Measurements from ENCODE around the gene ABHD17A.
"Not testable (repeated sequence)": the region's sequence is repeated elsewhere in the genome, so short reads cannot be mapped to it uniquely, and the experiment has no call there.

The ABHD17A gene

GRCh38 chr19:1879982-1880381 lies 5.3 kb downstream of the ABHD17A start:
- H3K4me2 ChIP-seq (ENCODE audit: low read length); H3K4me3 ChIP-seq (ENCODE audit: low read length); H3K27me3 ChIP-seq (ENCODE audit: control insufficient read depth, insufficient read depth, low read length); H3K9me3 ChIP-seq (replicated peaks; ENCODE audit: low read length); H3K9ac ChIP-seq (ENCODE audit: low read depth, low read length): not testable (repeated sequence)
- peaks cover 31% of the 10 kb centered on the region for H3K4me1 ChIP-seq (ENCODE audit: control insufficient read depth, insufficient read depth, low read length)
- H3K36me3 ChIP-seq (ENCODE audit: insufficient read depth, low read length): peaks cover 11% of the 10 kb centered on the region

GRCh38 chr19:1878583-1878982 lies 6.7 kb downstream of the ABHD17A start:
- peaks cover 30% of the 10 kb centered on the region for H3K4me1 ChIP-seq (ENCODE audit: control insufficient read depth, insufficient read depth, low read length)
- not testable (repeated sequence) for H3K9me3 ChIP-seq (replicated peaks; ENCODE audit: low read length); H3K4me2 ChIP-seq (ENCODE audit: low read length); H3K4me3 ChIP-seq (ENCODE audit: low read length); H3K27me3 ChIP-seq (ENCODE audit: control insufficient read depth, insufficient read depth, low read length); H3K36me3 ChIP-seq (ENCODE audit: insufficient read depth, low read length); H3K9ac ChIP-seq (ENCODE audit: low read depth, low read length)

GRCh38 chr19:1877280-1877660 lies 8.0 kb downstream of the ABHD17A start:
- H3K36me3 ChIP-seq (ENCODE audit: insufficient read depth, low read length); H3K9me3 ChIP-seq (replicated peaks; ENCODE audit: low read length); H3K9ac ChIP-seq (ENCODE audit: low read depth, low read length); H3K4me2 ChIP-seq (ENCODE audit: low read length); H3K27me3 ChIP-seq (ENCODE audit: control insufficient read depth, insufficient read depth, low read length); H3K4me3 ChIP-seq (ENCODE audit: low read length): not testable (repeated sequence)
- peaks cover 26% of the 10 kb centered on the region for H3K4me1 ChIP-seq (ENCODE audit: control insufficient read depth, insufficient read depth, low read length)

GRCh38 chr19:1876496-1877279 lies 8.6 kb downstream of the ABHD17A start:
- not testable (repeated sequence) for H3K9me3 ChIP-seq (replicated peaks; ENCODE audit: low read length); H3K27me3 ChIP-seq (ENCODE audit: control insufficient read depth, insufficient read depth, low read length); H3K36me3 ChIP-seq (ENCODE audit: insufficient read depth, low read length)
- H3K4me1 ChIP-seq (ENCODE audit: control insufficient read depth, insufficient read depth, low read length): peaks cover 25% of the 10 kb centered on the region
- peak overlapping the region; percentile 99 for H3K4me3 ChIP-seq (ENCODE audit: low read length)
- H3K4me2 ChIP-seq (ENCODE audit: low read length): peak overlapping the region; percentile 95
- H3K9ac ChIP-seq (ENCODE audit: low read depth, low read length): peak overlapping the region; percentile 97

- Histone ChIP-seq H3K4me2 (ENCODE audit: low read length) (peak overlapping the region; percentile 95), H3K9ac (ENCODE audit: low read depth, low read length) (peak overlapping the region; percentile 97), H3K4me1 (ENCODE audit: control insufficient read depth, insufficient read depth, low read length) (peaks cover 25% of the 10 kb centered on the region), H3K36me3 (ENCODE audit: insufficient read depth, low read length) (peaks cover 12% of the 10 kb centered on the region), H3K9me3 (replicated peaks; ENCODE audit: low read length) (no peaks in the 10 kb centered on the region), H3K27me3 (ENCODE audit: control insufficient read depth, insufficient read depth, low read length) (no peaks in the 10 kb centered on the region), H3K4me3 (ENCODE audit: low read length) (peak overlapping the region; percentile 99)
Observed at GRCh38 chr19:1875646-1876495, 9.4 kb downstream of the ABHD17A start.

- H3K27me3 ChIP-seq (ENCODE audit: control insufficient read depth, insufficient read depth, low read length); H3K9me3 ChIP-seq (replicated peaks; ENCODE audit: low read length); H3K36me3 ChIP-seq (ENCODE audit: insufficient read depth, low read length): not testable (repeated sequence)
- Histone ChIP-seq H3K9ac (ENCODE audit: low read depth, low read length) (peak overlapping the region; percentile 97), H3K4me1 (ENCODE audit: control insufficient read depth, insufficient read depth, low read length) (peaks cover 25% of the 10 kb centered on the region), H3K4me2 (ENCODE audit: low read length) (peak overlapping the region; percentile 95), H3K4me3 (ENCODE audit: low read length) (peak overlapping the region; percentile 99)
Observed at GRCh38 chr19:1875265-1875645, 10.0 kb downstream of the ABHD17A start.

- H3K9ac ChIP-seq (ENCODE audit: low read depth, low read length): peak overlapping the region; percentile 97
- peaks cover 25% of the 10 kb centered on the region for H3K4me1 ChIP-seq (ENCODE audit: control insufficient read depth, insufficient read depth, low read length)
Observed at GRCh38 chr19:1874554-1875185, 10.6 kb downstream of the ABHD17A start.

GRCh38 chr19:1873524-1874473 lies 11.5 kb downstream of the ABHD17A start:
- peaks cover 6% of the 10 kb centered on the region for H3K36me3 ChIP-seq (ENCODE audit: insufficient read depth, low read length)
- peak overlapping the region; percentile 95 for H3K4me2 ChIP-seq (ENCODE audit: low read length)
- H3K4me3 ChIP-seq (ENCODE audit: low read length): peak overlapping the region; percentile 99
- H3K9me3 ChIP-seq (replicated peaks; ENCODE audit: low read length): no peaks in the 10 kb centered on the region
- no peaks in the 10 kb centered on the region for H3K27me3 ChIP-seq (ENCODE audit: control insufficient read depth, insufficient read depth, low read length)
- H3K4me1 ChIP-seq (ENCODE audit: control insufficient read depth, insufficient read depth, low read length): peaks cover 25% of the 10 kb centered on the region
- H3K9ac ChIP-seq (ENCODE audit: low read depth, low read length): peak overlapping the region; percentile 97

More at GRCh38 chr19:1874554-1875185, 10.6 kb downstream of the ABHD17A start:
- Histone ChIP-seq H3K4me2 (ENCODE audit: low read length) (peak overlapping the region; percentile 95), H3K27me3 (ENCODE audit: control insufficient read depth, insufficient read depth, low read length) (no peaks in the 10 kb centered on the region), H3K4me3 (ENCODE audit: low read length) (peak overlapping the region; percentile 99), H3K36me3 (ENCODE audit: insufficient read depth, low read length) (peaks cover 6% of the 10 kb centered on the region), H3K9me3 (replicated peaks; ENCODE audit: low read length) (no peaks in the 10 kb centered on the region)

- H3K27me3 ChIP-seq (ENCODE audit: control insufficient read depth, insufficient read depth, low read length): no peaks in the 10 kb centered on the region
- H3K4me3 ChIP-seq (ENCODE audit: low read length): peak overlapping the region; percentile 99
- peaks cover 6% of the 10 kb centered on the region for H3K36me3 ChIP-seq (ENCODE audit: insufficient read depth, low read length)
- peak overlapping the region; percentile 97 for H3K9ac ChIP-seq (ENCODE audit: low read depth, low read length)
- peak overlapping the region; percentile 95 for H3K4me2 ChIP-seq (ENCODE audit: low read length)
- H3K4me1 ChIP-seq (ENCODE audit: control insufficient read depth, insufficient read depth, low read length): peaks cover 25% of the 10 kb centered on the region
- no peaks in the 10 kb centered on the region for H3K9me3 ChIP-seq (replicated peaks; ENCODE audit: low read length)
Observed at GRCh38 chr19:1872807-1873523, 12.3 kb downstream of the ABHD17A start.

- Histone ChIP-seq H3K9ac (ENCODE audit: low read depth, low read length) (no peak overlapping the region), H3K4me1 (ENCODE audit: control insufficient read depth, insufficient read depth, low read length) (peaks cover 24% of the 10 kb centered on the region), H3K27me3 (ENCODE audit: control insufficient read depth, insufficient read depth, low read length) (no peaks in the 10 kb centered on the region), H3K9me3 (replicated peaks; ENCODE audit: low read length) (no peaks in the 10 kb centered on the region), H3K4me3 (ENCODE audit: low read length) (no peak overlapping the region), H3K4me2 (ENCODE audit: low read length) (no peak overlapping the region), H3K36me3 (ENCODE audit: insufficient read depth, low read length) (peaks cover 6% of the 10 kb centered on the region)
Observed at GRCh38 chr19:1871630-1872029, 13.7 kb downstream of the ABHD17A start.

All from skeletal muscle satellite cell (primary cell).